HEK293 (cell line): ENCODE data around the gene PCDHA10.
A peak's percentile ranks its signal among the peaks of the same experiment; 100 is the strongest.
"Not testable (repeated sequence)": the region's sequence is repeated elsewhere in the genome, so short reads cannot be mapped to it uniquely, and the experiment has no call there.

Experiments used
- CTCF ChIA-PET: fragments of 350-600 bp; formaldehyde crosslinking; extraction: SDS; loops from one replicate; lab custom pipeline; 2021; ENCODE audit warnings: antibody characterized with exemption; lab: Yijun Ruan, JAX
- POLR2A ChIA-PET: fragments of 300-600 bp; formaldehyde crosslinking; extraction: SDS; loops from one replicate; lab custom pipeline; 2020; ENCODE audit warnings: antibody characterized with exemption, inconsistent platforms; lab: Yijun Ruan, JAX
- H3K27ac ChIP-seq: fragments of 200-500 bp; sonication (Bioruptor generic); 2 replicates; pipeline ENCODE4 v1.5.1; 2014; ENCODE audit warnings: low read depth, low read length, control low read depth, inconsistent platforms; ENCODE audit errors: extremely low read depth
- H3K36me3 ChIP-seq, 2 experiments: fragments of 200-500 bp in 1 of 2; sonication (Bioruptor generic) in 1 of 2; 1 replicate in 1 of 2; 2 replicates in 1 of 2; pipeline ENCODE4 v1.5.1; 2014 to 2017; ENCODE audit warnings: inconsistent platforms in 2 of 2, low read length in 2 of 2; ENCODE audit not compliant: control insufficient read depth in 2 of 2, insufficient read depth in 1 of 2
- H3K4me1 ChIP-seq: fragments of 200-500 bp; sonication (Bioruptor generic); 2 replicates; pipeline ENCODE4 v1.5.1; 2014; ENCODE audit warnings: mild to moderate bottlenecking, low read length, inconsistent platforms; ENCODE audit not compliant: control insufficient read depth, insufficient read depth
- H3K4me3 ChIP-seq: 2 replicates; pipeline ENCODE4 v1.5.1; 2011; ENCODE audit warnings: low read depth, mild to moderate bottlenecking, control low read depth, low read length, moderate library complexity
- H3K9me3 ChIP-seq: fragments of 200-500 bp; sonication (Bioruptor generic); 2 replicates; pipeline ENCODE4 v1.5.1; 2014; ENCODE audit warnings: low read depth, low read length, inconsistent platforms; ENCODE audit not compliant: control insufficient read depth, insufficient read depth
- HOXA7 ChIP-seq: sonication (generic); formaldehyde crosslinking; IDR thresholded peaks from 2 replicates; pipeline ENCODE4 v1.8.1; 2022; ENCODE audit warnings: missing genetic modification reagents, borderline replicate concordance
- KLF16 ChIP-seq: fragments of 450-650 bp; formaldehyde crosslinking; IDR thresholded peaks from 2 replicates; pipeline ENCODE4 v1.5.1; 2017; ENCODE audit warnings: missing biosample characterization, missing genetic modification characterization
- PATZ1 ChIP-seq: fragments of 450-650 bp; formaldehyde crosslinking; IDR thresholded peaks from 2 replicates; pipeline ENCODE4 v1.5.1; 2016; ENCODE audit warnings: missing biosample characterization, missing genetic modification characterization
- ZBTB1 ChIP-seq: fragments of 450-650 bp; formaldehyde crosslinking; IDR thresholded peaks from 2 replicates; pipeline ENCODE4 v1.5.1; 2016; ENCODE audit warnings: missing biosample characterization, missing genetic modification characterization
- ZBTB10 ChIP-seq: fragments of 450-650 bp; formaldehyde crosslinking; IDR thresholded peaks from 2 replicates; pipeline ENCODE4 v1.5.1; 2016; ENCODE audit warnings: missing biosample characterization, missing genetic modification characterization
- ZBTB44 ChIP-seq: fragments of 450-650 bp; IDR thresholded peaks from 2 replicates; pipeline ENCODE4 v1.5.1; 2018; ENCODE audit warnings: missing biosample characterization, mild to moderate bottlenecking, missing genetic modification characterization
- ZBTB48 ChIP-seq: fragments of 450-650 bp; formaldehyde crosslinking; IDR thresholded peaks from 2 replicates; pipeline ENCODE4 v1.5.1; 2016; ENCODE audit warnings: missing biosample characterization, missing genetic modification characterization
- ZFP69B ChIP-seq: fragments of 450-650 bp; formaldehyde crosslinking; IDR thresholded peaks from 2 replicates; pipeline ENCODE4 v1.5.1; 2016; ENCODE audit warnings: missing biosample characterization, missing genetic modification characterization
- ZIC2 ChIP-seq: fragments of 450-650 bp; formaldehyde crosslinking; IDR thresholded peaks from 2 replicates; pipeline ENCODE4 v1.5.1; 2016; ENCODE audit warnings: missing biosample characterization, missing genetic modification characterization
- ZNF184 ChIP-seq: fragments of 450-650 bp; IDR thresholded peaks from 2 replicates; pipeline ENCODE4 v1.5.1; 2018; ENCODE audit warnings: missing biosample characterization, mild to moderate bottlenecking, missing genetic modification characterization
- ZNF335 ChIP-seq: fragments of 450-650 bp; formaldehyde crosslinking; conservative IDR thresholded peaks from 2 replicates; pipeline ENCODE4 v1.5.1; 2016; ENCODE audit warnings: missing biosample characterization, missing genetic modification characterization
- ZNF37A ChIP-seq: fragments of 450-650 bp; IDR thresholded peaks from 2 replicates; pipeline ENCODE4 v1.5.1; 2018; ENCODE audit warnings: missing biosample characterization, missing genetic modification characterization
- ZNF548 ChIP-seq: fragments of 450-650 bp; formaldehyde crosslinking; IDR thresholded peaks from 2 replicates; pipeline ENCODE4 v1.5.1; 2016; ENCODE audit warnings: missing biosample characterization, missing genetic modification characterization
- ZNF549 ChIP-seq: fragments of 450-650 bp; IDR thresholded peaks from 2 replicates; pipeline ENCODE4 v1.5.1; 2018; ENCODE audit warnings: missing biosample characterization, missing genetic modification characterization, mild to moderate bottlenecking, inconsistent platforms, moderate library complexity
- ZNF629 ChIP-seq: fragments of 450-650 bp; formaldehyde crosslinking; IDR thresholded peaks from 2 replicates; pipeline ENCODE4 v1.5.1; 2017; ENCODE audit warnings: missing biosample characterization, missing genetic modification characterization
- ZNF654 ChIP-seq: fragments of 450-650 bp; formaldehyde crosslinking; IDR thresholded peaks from 2 replicates; pipeline ENCODE4 v1.5.1; 2016; ENCODE audit warnings: low read depth, missing biosample characterization, missing genetic modification characterization
- ZNF768 ChIP-seq: fragments of 450-650 bp; formaldehyde crosslinking; IDR thresholded peaks from 2 replicates; pipeline ENCODE4 v1.5.1; 2018; ENCODE audit warnings: missing biosample characterization, mild to moderate bottlenecking, missing genetic modification characterization
- ZSCAN23 ChIP-seq: fragments of 450-650 bp; formaldehyde crosslinking; IDR thresholded peaks from 2 replicates; pipeline ENCODE4 v1.5.1; 2016; ENCODE audit warnings: missing biosample characterization, missing genetic modification characterization

PCDHA10 gene

GRCh38 chr5:140829511-140830501, 25.9 kb upstream of the PCDHA10 start:
- H3K4me3 ChIP-seq, POLR2A ChIA-PET, H3K27ac ChIP-seq, H3K36me3 ChIP-seq, H3K4me1 ChIP-seq, H3K9me3 ChIP-seq: not testable (repeated sequence)
- CTCF ChIA-PET, result interaction anchor here (0.8 to 0.9 kb wide), 2 partner anchors 12 to 31 kb away, joined by 3 read pairs; no protein-coding TSS in a partner anchor

DNA sequence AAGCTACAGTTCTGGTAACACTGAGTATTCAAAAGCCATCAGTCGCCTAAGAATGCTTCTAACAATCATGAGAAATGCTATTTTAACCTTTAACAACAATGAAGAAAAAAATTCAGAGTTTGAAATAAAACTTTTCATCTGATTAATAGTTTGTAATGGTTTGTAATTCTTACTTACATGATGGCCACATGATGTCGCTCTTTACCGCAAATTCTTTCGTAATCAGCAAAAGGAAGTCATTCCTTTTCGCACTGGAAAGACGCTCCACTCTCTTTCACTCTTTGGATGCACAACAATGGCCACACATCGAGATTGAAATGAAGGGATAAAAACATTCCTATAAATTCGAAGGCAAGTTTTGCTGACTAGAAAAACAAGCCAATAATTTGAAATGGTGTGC, 21.7 kb upstream of the PCDHA10 start, which contains the start of gene PCDHA7:
Gene PCDHA7, plus strand, starts transcription at position 277 of the 400 bp plus-strand sequence. Its CDS starts 115 bp downstream, at position 392.
- H3K9me3 ChIP-seq, result no peaks in the 10 kb centered on the region
- no peak within 1 kb of the TSS for H3K27ac ChIP-seq
- no peak within 1 kb of the TSS for H3K4me3 ChIP-seq
- ChIA-PET CTCF (interaction anchor here (1.1 kb wide), 1 partner anchor 35 kb away, joined by 3 read pairs; the partner anchor contains the start of gene PCDHA11), POLR2A (no interaction called here)
- H3K4me1 ChIP-seq, result no peaks in the 10 kb centered on the region
- no peak for TF ChIP-seq ZNF184 (tag by site-specific recombination)
- TF ChIP-seq ZNF335, result no peak
- peak; percentile 12; the same call in 1 of the 2 replicates for TF ChIP-seq ZNF654
- H3K36me3 ChIP-seq, result no peaks in the 10 kb centered on the region

GRCh38 chr5:140834439-140835008, 21.2 kb upstream of the PCDHA10 start:
- CTCF ChIA-PET, result interaction anchor here (1.1 kb wide), 1 partner anchor 34 kb away, joined by 3 read pairs; the partner anchor contains the start of gene PCDHA11
- POLR2A ChIA-PET, H3K27ac ChIP-seq, H3K4me3 ChIP-seq, H3K36me3 ChIP-seq, H3K4me1 ChIP-seq, H3K9me3 ChIP-seq: not testable (repeated sequence)

DNA sequence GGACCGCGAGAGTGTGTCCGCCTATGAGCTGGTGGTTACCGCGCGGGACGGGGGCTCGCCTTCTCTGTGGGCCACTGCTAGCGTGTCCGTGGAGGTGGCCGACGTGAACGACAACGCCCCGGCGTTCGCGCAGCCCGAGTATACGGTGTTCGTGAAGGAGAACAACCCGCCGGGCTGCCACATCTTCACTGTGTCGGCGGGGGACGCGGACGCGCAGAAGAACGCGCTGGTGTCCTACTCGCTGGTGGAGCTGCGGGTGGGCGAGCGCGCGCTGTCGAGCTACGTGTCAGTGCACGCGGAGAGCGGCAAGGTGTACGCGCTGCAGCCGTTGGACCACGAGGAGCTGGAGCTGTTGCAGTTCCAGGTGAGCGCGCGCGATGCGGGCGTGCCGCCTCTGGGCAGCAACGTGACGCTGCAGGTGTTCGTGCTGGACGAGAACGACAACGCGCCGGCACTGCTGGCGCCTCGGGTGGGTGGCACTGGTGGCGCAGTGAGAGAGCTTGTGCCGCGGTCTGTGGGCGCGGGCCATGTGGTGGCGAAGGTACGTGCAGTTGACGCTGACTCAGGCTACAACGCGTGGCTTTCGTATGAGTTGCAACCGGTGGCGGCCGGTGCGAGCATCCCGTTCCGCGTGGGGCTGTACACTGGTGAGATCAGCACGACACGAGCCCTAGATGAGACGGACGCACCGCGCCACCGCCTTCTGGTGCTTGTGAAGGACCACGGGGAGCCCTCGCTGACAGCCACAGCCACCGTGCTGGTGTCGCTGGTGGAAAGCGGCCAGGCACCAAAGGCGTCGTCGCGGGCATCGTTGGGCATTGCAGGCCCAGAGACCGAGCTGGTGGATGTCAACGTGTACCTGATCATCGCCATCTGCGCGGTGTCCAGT, 19.8 kb upstream of the PCDHA10 start:
- POLR2A ChIA-PET, result no interaction called here
- H3K9me3 ChIP-seq, result no peaks in the 10 kb centered on the region
- no peak overlapping the region for H3K27ac ChIP-seq
- H3K4me3 ChIP-seq, result no peak overlapping the region
- H3K36me3 ChIP-seq, result no peaks in the 10 kb centered on the region
- CTCF ChIA-PET, result interaction anchor here (0.5 to 0.6 kb wide), 2 partner anchors 74 to 448 kb away, joined by 3 to 6 read pairs; no protein-coding TSS in a partner anchor
- no peaks in the 10 kb centered on the region for H3K4me1 ChIP-seq
- no peak for TF ChIP-seq ZIC2 (tag by site-specific recombination)
- no peak for TF ChIP-seq ZBTB1 (tag by site-specific recombination)
- no peak for TF ChIP-seq ZSCAN23 (tag by site-specific recombination)
- TF ChIP-seq PATZ1 (tag by site-specific recombination), result no peak
- TF ChIP-seq ZBTB10, result no peak
- no peak for TF ChIP-seq ZNF629 (tag by site-specific recombination)
- TF ChIP-seq ZNF548, result no peak
- no peak for TF ChIP-seq KLF16 (tag by site-specific recombination)
- TF ChIP-seq ZFP69B (tag by site-specific recombination), result no peak
- TF ChIP-seq ZNF37A (tag by site-specific recombination), result no peak
- TF ChIP-seq ZBTB48, result no peak
- no peak for TF ChIP-seq ZBTB44 (tag by site-specific recombination)
- no peak for TF ChIP-seq ZNF768 (tag by site-specific recombination)
- TF ChIP-seq HOXA7 (CRISPR knock-in tag), result no peak
- no peak for TF ChIP-seq ZNF549
